ENCODE data around the gene TOX4. TPM values are rescaled to one million over a fixed set of nuclear protein-coding genes. Genes with fewer than 3 reads are reported as not detected.

TOX4 gene
- total and polyA plus RNA-seq, 2 of the 8 experiments (the other 6 are each of a cell fraction or from before 2014, with no cell fraction given): 51.5 to 58.3 TPM

DNA sequence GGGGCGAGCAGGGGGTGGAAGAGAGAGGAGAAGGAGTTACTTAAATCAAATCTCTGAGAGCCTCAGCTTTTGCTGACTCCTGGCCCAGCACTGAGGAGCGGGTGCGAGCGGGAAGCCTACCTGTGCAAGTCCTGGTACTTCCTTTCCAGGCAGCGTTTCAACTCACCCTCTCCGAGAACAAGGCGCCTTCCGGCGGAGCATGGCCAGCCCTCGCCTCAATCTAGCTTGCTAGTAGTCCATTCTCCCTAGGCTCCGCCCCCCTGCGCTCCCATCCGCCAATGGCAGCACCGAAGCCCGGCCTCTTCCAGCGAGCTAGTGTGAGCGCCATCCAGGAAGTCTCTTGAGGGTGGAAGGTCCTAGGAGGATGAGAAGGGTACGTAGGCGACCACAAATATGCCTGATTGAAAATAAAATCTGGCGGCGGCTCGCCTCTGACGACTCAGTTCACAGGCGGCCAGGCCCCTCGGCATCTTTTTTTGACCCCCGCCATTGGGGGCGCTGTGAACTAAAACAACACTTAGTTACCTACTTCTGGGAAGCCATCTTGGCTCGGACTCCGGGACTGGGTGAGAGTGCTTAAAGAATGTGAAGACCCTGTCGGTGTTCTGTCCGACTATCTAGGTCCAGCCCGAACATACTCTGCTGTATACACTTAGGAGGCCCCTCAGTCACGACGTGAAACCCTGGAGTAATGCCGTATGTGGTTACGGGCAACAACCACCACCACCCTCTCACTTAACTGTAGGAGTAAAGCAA is 20.9 kb upstream of the TOX4 start, which contains the start of gene CHD8 (continued):
- TF ChIP-seq EP300 (IDR thresholded peaks at IDR 0.05; ENCODE audit: borderline replicate concordance in 1 of 2, low read depth in 2 of 2, low read length in 2 of 2): no peak
- no peak for TF ChIP-seq ATF3 (IDR thresholded peaks at IDR 0.05; ENCODE audit: insufficient read depth, low read depth, low read length)
- TF ChIP-seq, protein P1, sequence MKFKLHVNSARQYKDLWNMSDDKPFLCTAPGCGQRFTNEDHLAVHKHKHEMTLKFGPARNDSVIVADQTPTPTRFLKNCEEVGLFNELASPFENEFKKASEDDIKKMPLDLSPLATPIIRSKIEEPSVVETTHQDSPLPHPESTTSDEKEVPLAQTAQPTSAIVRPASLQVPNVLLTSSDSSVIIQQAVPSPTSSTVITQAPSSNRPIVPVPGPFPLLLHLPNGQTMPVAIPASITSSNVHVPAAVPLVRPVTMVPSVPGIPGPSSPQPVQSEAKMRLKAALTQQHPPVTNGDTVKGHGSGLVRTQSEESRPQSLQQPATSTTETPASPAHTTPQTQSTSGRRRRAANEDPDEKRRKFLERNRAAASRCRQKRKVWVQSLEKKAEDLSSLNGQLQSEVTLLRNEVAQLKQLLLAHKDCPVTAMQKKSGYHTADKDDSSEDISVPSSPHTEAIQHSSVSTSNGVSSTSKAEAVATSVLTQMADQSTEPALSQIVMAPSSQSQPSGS (IDR thresholded peaks at IDR 0.05; ENCODE audit: low read length): no peak
- no peak for TF ChIP-seq BRCA1 (IDR thresholded peaks at IDR 0.05; ENCODE audit: low read depth, low read length)
- no peak for TF ChIP-seq RXRA (IDR thresholded peaks at IDR 0.05; ENCODE audit: insufficient read depth, low read depth, low read length)
- TF ChIP-seq RNF2 (IDR thresholded peaks at IDR 0.05; ENCODE audit: borderline replicate concordance, low read depth, low read length, missing control alignments, poor library complexity, severe bottlenecking): no peak
- no peak for TF ChIP-seq POU5F1 (IDR thresholded peaks at IDR 0.05; ENCODE audit: low read depth, low read length)
- peak; percentile 79 to 99 for TF ChIP-seq POLR2A (IDR thresholded peaks at IDR 0.05; ENCODE audit: control extremely low read depth in 1 of 2, low read depth in 2 of 2, low read length in 2 of 2)
- peak; percentile 4 for TF ChIP-seq KDM4A (IDR thresholded peaks at IDR 0.05; ENCODE audit: low read depth, low read length, severe bottlenecking)
- no peak for TF ChIP-seq TEAD4 (IDR thresholded peaks at IDR 0.05; ENCODE audit: low read depth, low read length)
- TF ChIP-seq NRF1 (IDR thresholded peaks at IDR 0.05; ENCODE audit: low read depth, low read length): no peak
- TF ChIP-seq NANOG (IDR thresholded peaks at IDR 0.05; ENCODE audit: insufficient read depth, low read depth, low read length, poor library complexity, severe bottlenecking): no peak
